Muscle of leg (tissue), 11 donors: ENCODE results near the gene USP12. TPM values are rescaled to one million over a fixed set of nuclear protein-coding genes. Genes with fewer than 3 reads are reported as not detected.
"Not testable (repeated sequence)": the region's sequence is repeated elsewhere in the genome, so short reads cannot be mapped to it uniquely, and the experiment has no call there.

ENCODE experiments used
- DNase-seq: peaks from one replicate; pipeline ENCODE4 v3.0.0; 2013
- H3K27ac ChIP-seq: one replicate; pipeline ENCODE4 v1.5.1; 2013; ENCODE audit warnings: mild to moderate bottlenecking, low read length, control low read depth
- H3K27me3 ChIP-seq: one replicate; pipeline ENCODE4 v1.6.1; 2013; ENCODE audit warnings: low read length; ENCODE audit not compliant: control insufficient read depth, insufficient read depth
- H3K36me3 ChIP-seq: one replicate; pipeline ENCODE4 v1.6.1; 2013; ENCODE audit warnings: low read length; ENCODE audit not compliant: control insufficient read depth, insufficient read depth
- H3K4me1 ChIP-seq: one replicate; pipeline ENCODE4 v1.6.1; 2013; ENCODE audit warnings: low read length; ENCODE audit not compliant: control insufficient read depth, insufficient read depth
- H3K4me3 ChIP-seq: one replicate; pipeline ENCODE4 v1.5.1; 2013; ENCODE audit warnings: low read length, control low read depth
- H3K9me3 ChIP-seq: replicated peaks from 2 replicates; pipeline ENCODE4 v1.6.1; 2013; ENCODE audit warnings: low read depth, low read length; ENCODE audit not compliant: control insufficient read depth
- WGBS: methylation state at CpG from one replicate; pipeline ENCODE4 v1.1.5; 2013; ENCODE audit warnings: missing lambda C conversion rate; ENCODE audit not compliant: insufficient coverage; 5-methylcytosine and 5-hydroxymethylcytosine counted together
- polyA plus RNA-seq, 8 donors: library from polyadenylated mRNA; unstranded; fragments of 120-200 nt; gene quantifications; one replicate each; pipeline versions ENCODE4 v1.2.1 to v1.2.3, GENCODE V29; 2013; ENCODE audit warnings: inconsistent platforms in 1 of 8, low replicate concordance in 1 of 8; ENCODE audit not compliant: insufficient read length in 8 of 8, insufficient read depth in 1 of 8
- total RNA-seq: library from RNA; stranded (reverse); fragments of 120-200 nt; gene quantifications from one replicate; pipeline ENCODE4 v1.2.4, GENCODE V29; 2013

USP12 gene
- total and polyA plus RNA-seq, 9 donors, result 17.6 to 24.4 (median 20.9) TPM

DNA sequence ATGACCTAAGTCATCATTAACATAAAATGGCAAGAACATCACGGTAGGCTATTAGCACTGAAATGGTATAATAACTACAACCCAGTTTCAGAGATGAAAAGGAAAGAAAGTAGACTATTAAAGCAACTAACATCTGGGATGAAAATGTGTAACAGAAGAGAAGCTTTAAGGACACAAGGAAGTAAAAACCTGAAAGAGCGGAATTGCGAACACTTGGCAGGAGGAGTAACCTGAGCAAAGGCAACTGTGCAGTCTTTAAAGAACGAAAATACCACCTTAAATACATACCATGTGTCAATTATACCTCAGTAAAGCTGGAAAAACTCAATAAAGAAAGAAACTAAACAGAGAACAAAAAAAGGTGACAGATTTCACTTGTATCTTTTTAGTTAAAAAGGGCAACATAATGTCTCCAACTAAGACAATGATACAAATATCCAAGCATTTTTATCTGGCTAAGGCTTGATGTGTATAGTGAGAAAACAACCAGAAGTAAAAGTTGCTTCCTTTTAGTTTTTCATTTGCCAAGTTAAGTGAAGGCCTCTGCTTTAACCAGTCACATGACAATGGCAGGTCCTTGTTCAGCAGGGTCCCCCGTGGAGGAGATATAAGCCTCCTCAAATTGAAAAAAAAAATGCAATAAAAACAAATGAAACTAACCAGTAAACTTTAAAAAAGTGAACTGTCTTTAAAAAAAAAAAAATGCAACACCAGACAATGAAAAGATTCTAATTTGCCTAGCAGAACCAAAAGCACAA lies 11.6 kb downstream of the USP12 start:
- no peak overlapping the region for H3K27ac ChIP-seq

DNA sequence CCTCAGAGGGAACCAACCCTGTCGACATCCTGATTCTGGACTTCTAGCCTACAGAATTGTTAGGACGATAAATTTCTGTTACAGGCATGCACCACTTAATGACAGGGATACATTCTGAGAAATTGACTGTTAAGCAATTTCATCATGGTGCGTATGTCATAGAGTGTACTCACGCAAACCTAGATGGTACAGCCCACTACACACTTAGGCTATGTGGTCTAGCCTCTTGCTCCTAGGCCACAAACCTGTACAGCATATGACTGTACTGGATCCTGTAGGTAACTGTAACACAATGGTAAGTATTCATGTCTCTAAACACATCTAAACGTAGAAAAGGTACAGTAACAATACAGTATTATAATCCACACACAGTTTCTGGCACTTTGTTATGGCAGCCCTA lies 13.3 kb downstream of the USP12 start:
- DNase-seq, result no peak
- Histone ChIP-seq H3K4me3 (no peak overlapping the region), H3K4me1 (no peaks in the 10 kb centered on the region), H3K9me3 (peaks cover 2% of the 10 kb centered on the region), H3K36me3 (no peaks in the 10 kb centered on the region), H3K27ac (no peak overlapping the region), H3K27me3 (no peaks in the 10 kb centered on the region)
- 100% methylated on average over 3 of the region's 5 CpGs for WGBS

More for the DNA sequence above, 11.6 kb downstream of the USP12 start:
- peaks cover 2% of the 10 kb centered on the region for H3K9me3 ChIP-seq
- H3K4me1 ChIP-seq, result no peaks in the 10 kb centered on the region
- DNase-seq, result no peak
- H3K27me3 ChIP-seq, result no peaks in the 10 kb centered on the region
- H3K36me3 ChIP-seq, result no peaks in the 10 kb centered on the region
- WGBS, result no CpG with 5 or more reads among the region's 5 CpGs
- H3K4me3 ChIP-seq, result no peak overlapping the region

DNA sequence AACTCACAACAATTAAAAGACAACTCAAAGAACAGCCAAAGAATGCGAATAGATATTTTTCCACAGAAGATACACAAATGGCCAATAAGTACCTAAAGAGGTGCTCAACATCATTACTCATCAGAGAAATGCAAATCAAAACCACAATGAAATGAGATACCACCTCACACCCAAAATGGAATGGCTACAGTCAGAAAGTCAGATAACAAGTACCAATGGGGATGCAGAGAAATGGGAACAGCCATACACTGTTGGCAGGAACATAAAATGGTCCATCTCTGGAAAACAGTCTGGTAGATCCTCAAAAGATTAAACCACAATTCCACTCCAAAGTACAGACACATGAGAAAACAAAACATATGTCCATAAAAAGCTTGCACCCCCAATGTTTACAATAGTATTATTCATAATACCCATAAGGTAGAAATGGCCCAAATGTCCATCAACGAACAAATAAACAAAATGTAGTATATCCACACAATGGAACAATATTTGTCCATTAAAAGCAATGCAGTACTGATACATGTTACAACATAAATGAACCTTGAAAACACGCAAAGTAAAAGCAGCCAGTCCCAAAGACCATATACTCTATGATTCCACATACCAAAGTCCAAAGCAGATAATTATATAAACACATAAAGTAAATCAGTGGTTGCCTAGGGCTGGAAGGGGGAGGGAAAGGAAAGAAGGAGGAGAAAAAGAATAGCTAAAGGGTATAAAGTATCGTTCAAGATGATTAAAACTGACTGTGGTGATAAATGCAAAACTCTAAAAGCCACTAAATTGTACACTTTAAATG lies 19.6 kb downstream of the USP12 start:
- no peak for DNase-seq
- no CpG with 5 or more reads among the region's 4 CpGs for WGBS
- Histone ChIP-seq H3K9me3 (no peaks in the 10 kb centered on the region), H3K36me3 (no peaks in the 10 kb centered on the region), H3K4me1 (no peaks in the 10 kb centered on the region), H3K4me3 (no peak overlapping the region), H3K27me3 (no peaks in the 10 kb centered on the region), H3K27ac (no peak overlapping the region)

DNA sequence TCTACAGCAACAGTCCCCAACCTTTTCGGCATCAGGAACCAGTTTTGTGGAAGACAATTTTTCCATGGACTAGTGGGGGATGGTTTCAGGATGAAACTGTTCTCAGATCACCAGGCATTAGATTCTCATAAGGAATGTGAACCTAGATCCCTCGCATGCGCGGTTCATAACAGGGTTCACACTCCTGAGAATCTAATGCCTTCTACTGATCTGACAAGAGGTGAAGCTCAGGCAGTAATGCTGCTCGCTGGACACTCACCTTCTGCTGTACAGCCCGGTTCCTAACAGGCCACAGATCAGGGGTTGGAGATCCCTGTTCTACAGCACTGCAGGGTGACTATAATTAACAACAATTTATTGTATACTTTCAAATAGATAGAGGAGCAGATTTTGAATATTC lies 21.9 kb downstream of the USP12 start:
- Histone ChIP-seq H3K4me3 (no peak overlapping the region), H3K27ac (no peak overlapping the region), H3K36me3 (no peaks in the 10 kb centered on the region), H3K9me3 (no peaks in the 10 kb centered on the region), H3K4me1 (no peaks in the 10 kb centered on the region), H3K27me3 (no peaks in the 10 kb centered on the region)
- no peak for DNase-seq
- WGBS, result 94% methylated on average over 3 of the region's 6 CpGs

DNA sequence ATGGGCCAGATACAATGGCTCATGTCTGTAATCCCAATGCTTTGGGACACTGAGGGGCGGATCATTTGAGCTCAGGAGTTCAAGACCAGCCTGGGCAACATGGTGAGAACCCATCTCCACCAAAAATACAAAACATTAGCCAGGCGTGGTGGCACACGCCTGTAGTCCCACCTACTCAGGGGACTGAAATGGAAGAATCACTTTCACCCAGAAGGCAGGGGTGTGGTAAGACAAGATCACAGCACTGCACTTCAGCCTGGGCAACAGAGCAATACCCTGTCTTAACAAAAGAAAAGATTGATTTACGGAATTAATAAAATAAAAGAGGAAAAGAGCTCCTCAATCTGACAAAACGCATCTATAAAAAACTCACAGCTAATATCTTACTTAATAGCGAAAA lies 22.7 kb downstream of the USP12 start:
- H3K4me3 ChIP-seq, result no peak overlapping the region
- no peak for DNase-seq
- 100% methylated on average over 1 of the region's 6 CpGs for WGBS

DNA sequence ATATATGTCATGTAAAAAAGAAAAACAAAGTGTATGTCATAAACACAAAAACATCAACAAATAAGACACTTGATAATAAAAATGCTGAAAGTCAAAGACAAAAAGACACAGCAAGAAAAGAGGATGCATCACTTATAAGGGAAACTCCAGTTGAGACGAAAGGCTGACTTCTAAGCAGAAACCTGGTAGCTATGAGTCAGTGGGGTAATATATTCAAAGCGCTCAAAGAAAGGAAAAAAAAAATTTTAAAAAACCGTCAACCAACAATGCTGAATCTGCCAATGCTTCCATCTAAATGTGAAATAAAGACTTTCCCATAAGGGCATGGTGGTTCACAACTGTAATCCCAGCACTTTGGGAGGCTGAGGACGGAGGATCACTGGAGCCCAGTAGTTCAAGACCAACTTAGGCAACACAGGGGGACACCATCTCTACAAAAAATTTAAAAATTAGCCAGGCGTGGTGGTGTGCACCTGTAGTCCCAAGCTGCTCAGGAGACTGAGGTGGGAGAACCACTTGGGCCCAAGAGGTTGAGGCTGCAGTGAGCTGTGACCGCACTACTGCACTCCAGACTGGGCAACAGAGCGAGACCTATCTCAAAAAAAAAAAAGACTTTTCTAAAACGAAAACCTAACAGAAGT lies 24.0 kb downstream of the USP12 start:
- no peaks in the 10 kb centered on the region for H3K4me1 ChIP-seq
- WGBS, result 82% methylated on average over 4 of the region's 8 CpGs
- peaks cover 8% of the 10 kb centered on the region for H3K9me3 ChIP-seq
- no peaks in the 10 kb centered on the region for H3K27me3 ChIP-seq
- no peak overlapping the region for H3K27ac ChIP-seq
- H3K4me3 ChIP-seq, result no peak overlapping the region
- DNase-seq, result no peak
- H3K36me3 ChIP-seq, result no peaks in the 10 kb centered on the region

More for the DNA sequence above, 22.7 kb downstream of the USP12 start:
- peaks cover 2% of the 10 kb centered on the region for H3K9me3 ChIP-seq
- no peak overlapping the region for H3K27ac ChIP-seq
- no peaks in the 10 kb centered on the region for H3K4me1 ChIP-seq
- no peaks in the 10 kb centered on the region for H3K27me3 ChIP-seq
- H3K36me3 ChIP-seq, result no peaks in the 10 kb centered on the region

DNA sequence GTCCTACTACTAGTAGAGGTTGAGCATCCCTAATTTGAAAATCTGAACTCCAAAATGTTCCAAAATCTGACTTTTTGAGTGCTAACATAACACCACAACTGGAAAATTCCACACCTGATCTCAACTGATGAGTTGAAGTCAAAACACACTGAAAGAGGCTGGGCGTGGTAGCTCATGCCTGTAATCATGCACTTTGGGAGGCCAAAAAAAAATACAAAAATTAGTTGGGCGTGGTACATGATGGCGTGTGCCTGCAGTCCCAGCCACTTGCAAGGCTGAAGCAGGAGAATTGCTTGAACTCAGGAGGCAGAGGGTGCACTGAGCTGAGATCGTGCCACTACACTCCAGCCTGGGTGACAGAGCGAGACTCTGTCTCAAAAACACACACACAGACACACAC lies 29.9 kb downstream of the USP12 start:
- Histone ChIP-seq H3K27ac (no peak overlapping the region), H3K9me3 (peaks cover 19% of the 10 kb centered on the region), H3K36me3 (peaks cover 3% of the 10 kb centered on the region), H3K27me3 (no peaks in the 10 kb centered on the region), H3K4me3 (no peak overlapping the region), H3K4me1 (peaks cover 11% of the 10 kb centered on the region)
- WGBS, result 100% methylated on average over 3 of the region's 5 CpGs
- no peak for DNase-seq

DNA sequence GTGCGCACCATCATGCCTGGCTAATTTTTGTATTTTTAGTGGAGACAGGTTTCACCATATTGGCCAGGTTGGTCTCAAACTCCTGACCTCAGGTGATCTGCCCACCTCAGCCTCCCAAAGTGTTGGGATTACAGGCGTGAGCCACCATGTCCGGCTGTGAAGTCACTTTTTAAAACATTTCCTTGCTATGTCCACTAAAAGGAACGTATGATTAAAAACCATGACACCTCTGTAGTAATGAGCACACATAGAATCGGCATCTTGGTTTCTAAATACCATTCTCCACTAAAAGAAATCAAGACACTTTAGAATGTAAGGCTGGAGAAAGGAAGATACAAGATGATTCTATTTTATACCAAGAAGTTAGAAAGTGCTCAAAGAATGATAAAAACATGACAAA lies 30.5 kb downstream of the USP12 start:
- 98% methylated on average over 4 of the region's 5 CpGs for WGBS

DNA sequence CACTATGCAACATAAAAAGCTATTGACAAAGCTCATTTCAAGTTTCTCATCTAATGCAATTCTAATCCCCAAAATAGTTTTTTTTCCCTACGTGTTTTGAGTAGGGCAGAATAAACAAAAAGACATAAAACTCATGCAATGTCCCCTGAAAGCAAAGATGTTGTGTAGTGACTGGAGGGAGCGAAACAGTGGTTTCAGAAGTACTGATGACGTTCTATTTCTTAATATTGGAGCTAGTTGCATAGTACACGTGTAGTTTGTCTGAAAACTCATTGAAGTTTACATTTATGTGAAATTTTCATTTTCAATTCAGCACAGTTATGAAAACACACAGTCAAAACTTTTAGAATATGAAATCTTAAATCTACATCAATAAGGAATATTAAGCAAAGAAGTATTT lies 31.6 kb downstream of the USP12 start:
- H3K9me3 ChIP-seq, result peaks cover 19% of the 10 kb centered on the region
- H3K27ac ChIP-seq, result no peak overlapping the region
- WGBS, result no CpG with 5 or more reads among the region's 4 CpGs
- peaks cover 11% of the 10 kb centered on the region for H3K4me1 ChIP-seq
- H3K36me3 ChIP-seq, result peaks cover 3% of the 10 kb centered on the region
- H3K4me3 ChIP-seq, result no peak overlapping the region
- no peaks in the 10 kb centered on the region for H3K27me3 ChIP-seq
- no peak for DNase-seq

More for the DNA sequence above, 30.5 kb downstream of the USP12 start:
- Histone ChIP-seq H3K9me3 (peaks cover 19% of the 10 kb centered on the region), H3K4me1 (peaks cover 11% of the 10 kb centered on the region)
- not testable (repeated sequence) for DNase-seq, H3K27me3 ChIP-seq, H3K4me3 ChIP-seq, H3K27ac ChIP-seq, H3K36me3 ChIP-seq

DNA sequence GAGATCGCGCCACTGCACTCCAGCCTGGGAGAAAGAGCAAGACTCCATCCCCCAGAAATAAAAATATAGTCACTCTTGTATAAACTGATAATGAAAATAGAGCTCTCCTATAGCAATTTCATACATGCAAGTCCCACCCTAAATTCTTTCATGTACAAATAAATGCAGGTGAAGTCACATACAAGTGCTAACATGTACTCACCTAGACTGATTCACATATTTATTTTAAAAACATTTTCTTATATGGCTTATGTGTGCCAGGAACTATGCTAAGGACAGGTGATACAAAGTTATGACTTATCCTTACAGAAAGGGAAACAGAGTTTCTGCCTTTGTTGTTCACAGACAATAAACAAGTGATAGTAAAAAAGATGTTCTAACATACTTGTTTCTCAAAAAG lies 32.0 kb downstream of the USP12 start:
- H3K4me1 ChIP-seq, result peaks cover 14% of the 10 kb centered on the region
- no peak overlapping the region for H3K27ac ChIP-seq
- no CpG with 5 or more reads among the region's 2 CpGs for WGBS
- peaks cover 19% of the 10 kb centered on the region for H3K9me3 ChIP-seq
- no peak for DNase-seq
- no peak overlapping the region for H3K4me3 ChIP-seq
- peaks cover 3% of the 10 kb centered on the region for H3K36me3 ChIP-seq
- H3K27me3 ChIP-seq, result no peaks in the 10 kb centered on the region
